Mesothelial cell of epicardium (in vitro differentiated cells): ENCODE measurements around the gene CCNK. TPM values are rescaled to one million over a fixed set of nuclear protein-coding genes. Genes with fewer than 3 reads are reported as not detected.

ENCODE experiments used
- DNase-seq, 2 experiments: peaks; one replicate each; pipeline ENCODE4 v3.0.0; 2021; ENCODE audit warnings: low spot score in 2 of 2; ENCODE audit not compliant: unreplicated experiment in 2 of 2
- H3K27ac Mint-ChIP-seq: 2 replicates; pipeline ENCODE4 v1.8.0; 2021; ENCODE audit warnings: mixed read lengths
- H3K27me3 Mint-ChIP-seq: 2 replicates; pipeline ENCODE4 v1.8.0; 2021; ENCODE audit warnings: low read depth, mixed read lengths
- H3K36me3 Mint-ChIP-seq: 2 replicates; pipeline ENCODE4 v1.8.0; 2021; ENCODE audit warnings: mixed read lengths
- H3K4me1 Mint-ChIP-seq: 2 replicates; pipeline ENCODE4 v1.8.0; 2021; ENCODE audit warnings: mixed read lengths
- H3K4me3 Mint-ChIP-seq: 2 replicates; pipeline ENCODE4 v1.8.0; 2021; ENCODE audit warnings: mild to moderate bottlenecking, moderate library complexity, mixed read lengths
- H3K9me3 Mint-ChIP-seq: 2 replicates; pipeline ENCODE4 v1.8.0; 2021; ENCODE audit warnings: mixed read lengths
- total RNA-seq: library from RNA; stranded (reverse); gene quantifications from 3 replicates; pipeline ENCODE4 v1.2.1, GENCODE V29; 2021
- TF ChIP-seq, protein P1 (sequence below): fragments of 200-600 bp; sonication (generic); IDR thresholded peaks from one replicate; pipeline ENCODE4 v1.5.0; 2021; ENCODE audit warnings: antibody characterized with exemption; ENCODE audit not compliant: unreplicated experiment

The CCNK gene
- total RNA-seq, 1 donor from 2014 or later: 65.1 TPM

DNA sequence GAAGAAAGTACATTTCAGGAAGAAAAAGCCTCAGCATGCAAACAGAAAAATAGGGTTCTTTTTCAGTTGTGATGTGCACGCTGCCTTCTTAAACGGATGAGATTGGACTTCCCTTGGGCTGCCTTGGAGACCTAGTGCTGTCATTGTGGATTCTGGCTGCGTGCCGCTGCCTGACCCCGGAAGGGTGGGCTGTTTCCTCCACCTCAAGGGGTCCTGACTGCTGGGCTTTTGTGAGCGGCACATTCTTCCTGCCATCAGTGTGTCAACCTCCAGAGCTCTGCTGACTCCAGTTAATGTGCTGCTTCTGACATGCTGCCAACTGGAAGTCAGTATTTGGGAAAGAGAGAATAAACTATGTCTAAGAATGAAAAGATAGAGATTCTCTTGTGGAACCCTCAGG, 25.1 kb downstream of the CCNK start:
- H3K27ac Mint-ChIP-seq: no peak overlapping the region
- DNase-seq: no peak
- no peaks in the 10 kb centered on the region for H3K9me3 Mint-ChIP-seq
- H3K36me3 Mint-ChIP-seq: peaks cover 49% of the 10 kb centered on the region
- TF ChIP-seq, protein P1, sequence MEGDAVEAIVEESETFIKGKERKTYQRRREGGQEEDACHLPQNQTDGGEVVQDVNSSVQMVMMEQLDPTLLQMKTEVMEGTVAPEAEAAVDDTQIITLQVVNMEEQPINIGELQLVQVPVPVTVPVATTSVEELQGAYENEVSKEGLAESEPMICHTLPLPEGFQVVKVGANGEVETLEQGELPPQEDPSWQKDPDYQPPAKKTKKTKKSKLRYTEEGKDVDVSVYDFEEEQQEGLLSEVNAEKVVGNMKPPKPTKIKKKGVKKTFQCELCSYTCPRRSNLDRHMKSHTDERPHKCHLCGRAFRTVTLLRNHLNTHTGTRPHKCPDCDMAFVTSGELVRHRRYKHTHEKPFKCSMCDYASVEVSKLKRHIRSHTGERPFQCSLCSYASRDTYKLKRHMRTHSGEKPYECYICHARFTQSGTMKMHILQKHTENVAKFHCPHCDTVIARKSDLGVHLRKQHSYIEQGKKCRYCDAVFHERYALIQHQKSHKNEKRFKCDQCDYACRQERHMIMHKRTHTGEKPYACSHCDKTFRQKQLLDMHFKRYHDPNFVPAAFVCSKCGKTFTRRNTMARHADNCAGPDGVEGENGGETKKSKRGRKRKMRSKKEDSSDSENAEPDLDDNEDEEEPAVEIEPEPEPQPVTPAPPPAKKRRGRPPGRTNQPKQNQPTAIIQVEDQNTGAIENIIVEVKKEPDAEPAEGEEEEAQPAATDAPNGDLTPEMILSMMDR: no peak
- no peaks in the 10 kb centered on the region for H3K4me1 Mint-ChIP-seq
- H3K4me3 Mint-ChIP-seq: no peak overlapping the region
- H3K27me3 Mint-ChIP-seq: no peaks in the 10 kb centered on the region

DNA sequence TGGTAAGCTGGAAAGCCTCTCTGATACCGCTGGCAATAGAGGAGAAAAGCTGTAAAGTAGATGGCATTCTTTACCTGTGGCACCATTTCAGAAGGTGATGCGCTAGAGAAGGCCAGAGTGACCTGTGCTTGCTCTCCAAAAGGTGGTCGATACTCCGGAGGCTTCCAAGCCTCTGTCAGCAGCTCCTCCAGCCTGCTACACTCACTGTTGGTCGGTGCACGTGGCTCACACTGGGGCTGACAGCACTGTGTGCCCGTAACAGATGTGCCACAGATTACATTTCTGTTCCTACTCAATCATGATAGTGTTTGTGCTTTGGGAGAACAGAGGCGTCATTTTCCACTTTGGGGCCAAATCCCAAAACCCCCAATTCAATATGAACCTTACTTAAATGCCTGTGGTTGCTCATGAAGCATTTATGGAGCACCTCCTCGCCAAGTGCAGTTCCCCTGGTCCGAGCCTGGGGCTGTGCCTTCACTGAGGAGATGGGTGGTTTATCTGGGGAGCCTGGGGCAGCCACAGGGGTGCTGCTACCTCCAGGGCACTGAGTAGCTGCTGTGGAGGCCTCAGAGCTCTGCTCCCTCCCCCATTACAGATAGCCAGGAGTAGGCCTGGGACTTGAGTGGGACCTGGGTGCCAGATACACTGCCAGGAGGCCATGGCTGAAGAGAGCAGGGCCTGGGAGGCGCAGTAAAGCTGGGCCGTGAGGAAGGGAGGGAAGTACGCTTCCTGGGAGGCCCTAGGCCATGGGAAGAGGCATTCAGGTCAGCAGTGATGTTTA, 26.8 kb downstream of the CCNK start:
- H3K4me1 Mint-ChIP-seq: no peaks in the 10 kb centered on the region
- no peak overlapping the region for H3K4me3 Mint-ChIP-seq
- H3K27me3 Mint-ChIP-seq: no peaks in the 10 kb centered on the region
- no peak for DNase-seq
- H3K27ac Mint-ChIP-seq: no peak overlapping the region
- H3K36me3 Mint-ChIP-seq: peaks cover 42% of the 10 kb centered on the region
- H3K9me3 Mint-ChIP-seq: no peaks in the 10 kb centered on the region
- TF ChIP-seq, protein P1: no peak

DNA sequence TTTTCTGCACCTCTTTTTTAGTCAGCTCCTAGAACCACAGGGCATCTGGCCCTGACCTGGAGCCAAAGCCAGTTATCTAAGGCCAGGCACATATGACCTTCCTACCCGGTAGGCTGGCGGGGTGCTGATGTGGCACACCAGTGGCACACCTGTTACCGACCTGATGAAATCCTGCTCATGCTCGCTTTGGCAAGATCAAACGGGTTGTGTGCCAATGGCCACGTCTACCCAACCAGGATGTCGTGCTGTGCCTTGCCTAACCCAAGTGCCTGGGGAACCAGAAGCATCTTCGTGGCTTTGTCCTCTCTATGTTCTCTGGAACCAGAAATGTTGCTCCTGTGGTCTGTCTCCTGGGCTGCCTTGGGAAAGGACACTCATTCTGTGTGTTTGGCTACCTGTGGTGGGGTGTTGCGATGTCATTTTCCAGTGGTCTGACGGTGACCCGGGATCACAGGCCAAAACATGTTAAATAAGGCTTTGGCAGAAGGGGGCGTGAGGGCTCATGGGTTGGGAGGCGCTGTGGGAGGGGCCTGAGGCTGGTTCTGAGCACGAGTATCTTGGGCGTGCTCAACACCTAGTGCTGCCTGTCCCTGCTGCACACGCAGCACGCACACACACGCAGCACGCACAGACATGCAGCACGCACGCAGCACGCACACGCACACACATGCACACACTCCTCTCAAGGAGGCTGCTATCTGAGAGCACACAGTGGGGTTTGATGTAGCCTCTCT, 27.9 kb downstream of the CCNK start:
- H3K36me3 Mint-ChIP-seq: peaks cover 33% of the 10 kb centered on the region
- no peaks in the 10 kb centered on the region for H3K27me3 Mint-ChIP-seq
- H3K9me3 Mint-ChIP-seq: no peaks in the 10 kb centered on the region
- no peaks in the 10 kb centered on the region for H3K4me1 Mint-ChIP-seq
- DNase-seq: no peak
- no peak overlapping the region for H3K4me3 Mint-ChIP-seq
- no peak overlapping the region for H3K27ac Mint-ChIP-seq
- TF ChIP-seq, protein P1: no peak

DNA sequence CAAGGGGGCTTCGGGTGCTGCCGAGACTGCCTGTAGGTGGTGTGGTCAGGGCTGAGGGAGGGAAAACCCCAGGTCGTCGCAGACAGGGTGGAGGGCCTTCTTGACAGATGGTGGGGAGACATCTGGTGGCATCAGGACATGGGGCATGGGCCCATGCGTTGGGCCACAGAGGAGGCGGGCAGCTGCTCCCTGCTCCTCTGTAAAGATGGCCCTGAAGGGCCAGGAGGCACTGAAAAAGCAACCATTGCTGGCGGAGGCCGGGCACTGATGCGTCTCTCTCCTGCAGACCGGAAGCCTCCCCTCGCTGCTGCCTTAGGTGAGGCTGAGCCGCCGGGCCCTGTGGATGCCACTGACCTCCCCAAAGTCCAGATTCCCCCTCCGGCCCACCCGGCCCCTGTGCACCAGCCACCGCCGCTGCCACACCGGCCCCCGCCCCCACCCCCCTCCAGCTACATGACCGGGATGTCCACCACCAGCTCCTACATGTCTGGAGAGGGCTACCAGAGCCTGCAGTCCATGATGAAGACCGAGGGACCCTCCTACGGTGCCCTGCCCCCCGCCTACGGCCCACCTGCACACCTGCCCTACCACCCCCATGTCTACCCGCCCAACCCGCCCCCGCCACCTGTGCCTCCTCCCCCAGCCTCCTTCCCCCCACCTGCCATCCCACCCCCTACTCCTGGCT, 28.8 kb downstream of the CCNK start:
- no peak for DNase-seq
- H3K27me3 Mint-ChIP-seq: no peaks in the 10 kb centered on the region
- TF ChIP-seq, protein P1: no peak
- H3K36me3 Mint-ChIP-seq: peaks cover 27% of the 10 kb centered on the region
- H3K27ac Mint-ChIP-seq: no peak overlapping the region
- no peaks in the 10 kb centered on the region for H3K9me3 Mint-ChIP-seq
- no peaks in the 10 kb centered on the region for H3K4me1 Mint-ChIP-seq
- no peak overlapping the region for H3K4me3 Mint-ChIP-seq

DNA sequence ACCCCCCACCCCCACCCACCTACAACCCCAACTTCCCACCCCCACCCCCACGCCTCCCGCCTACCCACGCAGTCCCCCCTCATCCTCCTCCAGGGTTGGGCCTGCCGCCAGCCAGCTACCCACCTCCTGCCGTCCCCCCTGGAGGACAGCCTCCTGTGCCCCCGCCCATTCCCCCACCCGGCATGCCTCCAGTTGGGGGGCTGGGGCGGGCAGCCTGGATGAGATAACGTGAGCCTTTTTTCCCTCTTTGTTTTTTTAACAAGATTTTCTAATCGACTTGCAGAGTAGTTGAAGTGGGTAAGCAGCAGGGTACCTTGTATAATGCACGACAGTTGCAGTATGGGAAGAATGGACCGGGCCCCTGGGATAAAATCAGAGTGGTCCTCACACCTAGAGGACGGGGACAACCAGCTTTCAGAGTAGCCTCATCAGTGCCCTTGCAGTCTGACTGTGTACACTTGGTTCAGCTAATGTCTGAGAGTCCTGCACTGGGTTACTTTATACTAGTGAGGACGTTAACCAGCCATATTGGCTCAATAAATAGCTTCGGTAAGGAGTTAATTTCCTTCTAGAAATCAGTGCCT, 29.4 kb downstream of the CCNK start:
- no peaks in the 10 kb centered on the region for H3K4me1 Mint-ChIP-seq
- TF ChIP-seq, protein P1: no peak
- DNase-seq: no peak
- no peak overlapping the region for H3K27ac Mint-ChIP-seq
- H3K9me3 Mint-ChIP-seq: no peaks in the 10 kb centered on the region
- H3K4me3 Mint-ChIP-seq: no peak overlapping the region
- H3K27me3 Mint-ChIP-seq: no peaks in the 10 kb centered on the region
- peaks cover 23% of the 10 kb centered on the region for H3K36me3 Mint-ChIP-seq
